ENCODE data around the gene ACTRT2.

The ACTRT2 gene

DNA sequence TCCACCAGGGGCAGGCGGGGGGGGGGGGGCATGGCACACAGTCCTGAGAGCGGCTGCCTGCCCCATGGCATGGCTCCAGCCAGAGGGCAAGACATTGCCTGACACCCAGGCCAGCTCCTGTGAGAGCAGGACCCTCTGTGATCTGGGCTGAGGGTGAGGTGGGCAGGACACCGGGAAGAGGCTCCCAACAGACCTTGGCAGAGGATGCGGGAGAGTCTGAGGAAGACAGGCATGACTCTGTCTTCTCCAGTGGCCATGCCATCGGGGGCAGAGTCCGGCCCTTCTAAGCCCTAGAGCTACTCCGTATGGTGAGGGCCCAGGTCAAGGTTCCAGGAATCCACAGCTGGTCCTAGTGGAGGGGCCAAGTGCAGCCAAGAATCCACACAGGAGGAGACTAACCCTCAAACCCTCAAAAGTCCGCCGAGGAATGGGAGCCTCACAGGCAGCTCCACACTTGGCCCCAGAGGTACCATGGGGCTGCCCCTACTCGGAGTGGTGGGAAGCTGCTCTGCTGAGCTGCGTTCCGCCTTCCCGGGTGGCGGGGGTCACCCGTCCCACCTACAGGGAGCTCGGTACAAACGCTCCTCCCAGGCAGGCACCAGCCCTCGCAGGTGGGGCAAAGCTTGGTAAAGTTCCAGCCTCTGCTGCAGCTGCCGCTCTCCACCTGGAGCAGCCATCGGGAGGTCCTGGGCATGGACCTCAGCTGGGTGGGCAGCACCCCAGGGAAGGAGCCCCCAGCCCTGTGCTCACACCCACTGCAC is 6.5 kb downstream of the ACTRT2 start:
- H3K4me3 ChIP-seq (ENCODE audit: low read length): no peak overlapping the region
- DNase-seq (ENCODE audit: low read depth, low spot score): no peak

DNA sequence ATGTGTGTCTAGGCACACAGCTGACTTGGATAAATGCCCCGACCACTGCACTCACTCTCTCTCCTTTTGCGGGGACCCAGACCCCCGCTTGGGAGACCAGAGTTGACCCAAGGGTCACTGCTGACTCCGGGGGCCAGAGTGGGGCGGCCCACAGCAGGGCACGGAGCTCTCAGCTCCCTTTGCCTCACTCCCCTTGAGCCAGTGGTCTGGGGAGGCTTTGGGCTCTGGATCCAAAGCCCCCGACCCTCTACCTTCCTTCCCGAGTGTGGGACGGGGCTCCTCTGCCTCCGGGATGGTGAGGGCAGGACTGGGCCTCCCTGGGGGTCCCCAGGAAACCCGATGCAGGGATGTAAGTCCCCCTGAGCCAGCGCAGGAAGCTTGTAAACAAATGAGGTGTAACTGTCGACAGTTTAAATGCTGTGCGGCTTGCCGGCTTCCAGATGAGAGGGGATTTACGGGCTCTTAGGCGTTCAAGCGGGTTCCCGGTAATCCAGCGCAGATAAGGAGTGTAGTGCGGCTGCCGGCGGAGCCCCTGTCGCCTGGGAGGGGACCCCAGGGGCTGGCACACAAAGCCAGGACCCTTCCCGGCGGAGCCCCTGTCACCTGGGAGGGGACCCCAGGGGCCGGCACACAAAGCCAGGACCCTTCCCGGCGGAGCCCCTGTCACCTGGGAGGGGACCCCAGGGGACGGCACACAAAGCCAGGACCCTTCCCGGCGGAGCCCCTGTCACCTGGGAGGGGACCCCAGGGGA is 7.4 kb downstream of the ACTRT2 start:
- DNase-seq (ENCODE audit: low read depth, low spot score): no peak
- no peak overlapping the region for H3K4me3 ChIP-seq (ENCODE audit: low read length)

DNA sequence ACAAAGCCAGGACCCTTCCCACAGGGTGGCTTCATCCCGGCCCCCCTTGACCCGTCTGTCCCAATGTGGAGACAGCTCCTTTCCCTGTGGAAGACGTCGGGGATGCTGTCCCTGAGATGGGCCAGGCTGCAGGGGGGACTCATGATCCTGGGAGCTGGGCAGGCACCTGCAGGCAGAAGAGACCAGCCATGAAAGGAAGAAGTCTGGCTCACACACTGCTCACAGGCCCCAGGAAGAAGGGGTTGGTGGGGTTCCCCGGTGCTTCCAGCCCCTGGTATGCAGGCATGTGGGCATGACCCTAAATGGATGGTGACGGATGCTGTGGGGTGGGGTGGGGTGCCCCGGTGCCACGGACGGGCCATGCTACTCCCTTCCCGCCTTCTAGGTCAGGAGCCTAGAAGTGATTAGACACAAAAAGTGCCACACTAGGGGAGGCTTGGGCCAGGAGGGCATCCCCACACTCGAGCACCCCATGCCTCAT is 8.3 kb downstream of the ACTRT2 start:
- DNase-seq (ENCODE audit: low read depth, low spot score): no peak
- H3K4me3 ChIP-seq (ENCODE audit: low read length): no peak overlapping the region

DNA sequence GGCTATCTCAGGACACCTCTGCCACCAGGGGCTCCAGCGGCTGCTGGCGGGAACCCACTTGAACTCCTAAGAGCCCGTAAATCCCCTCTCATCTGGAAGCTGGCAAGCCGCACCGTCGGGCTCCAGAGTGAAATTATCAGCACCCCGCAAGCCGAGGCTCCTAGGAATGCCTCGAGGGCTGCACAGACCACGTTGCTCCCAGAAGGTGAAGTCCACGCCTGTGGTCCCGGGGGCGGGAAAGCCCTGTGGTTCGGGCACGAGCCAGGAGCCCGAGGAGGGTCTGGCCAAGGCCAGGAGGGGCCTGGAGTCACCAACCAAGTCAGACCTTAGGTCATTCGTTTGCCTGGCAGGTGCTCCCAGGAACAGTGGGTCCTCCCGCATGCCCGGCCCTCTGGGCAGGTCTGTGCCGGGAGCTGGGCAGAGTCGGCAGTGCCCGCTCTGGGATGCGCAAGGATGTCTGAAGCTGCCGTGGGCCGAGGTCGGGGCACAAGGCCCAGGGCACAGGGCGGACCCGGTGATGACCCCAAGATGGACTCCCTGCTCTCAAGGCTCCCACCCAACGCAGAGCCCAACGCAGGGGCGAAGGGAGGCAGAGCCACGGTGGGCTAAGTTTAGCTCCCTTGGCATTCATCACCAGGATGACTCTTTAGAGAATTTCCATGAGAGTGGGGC is 8.9 kb downstream of the ACTRT2 start:
- DNase-seq (ENCODE audit: low read depth, low spot score): no peak
- no peak overlapping the region for H3K4me3 ChIP-seq (ENCODE audit: low read length)

DNA sequence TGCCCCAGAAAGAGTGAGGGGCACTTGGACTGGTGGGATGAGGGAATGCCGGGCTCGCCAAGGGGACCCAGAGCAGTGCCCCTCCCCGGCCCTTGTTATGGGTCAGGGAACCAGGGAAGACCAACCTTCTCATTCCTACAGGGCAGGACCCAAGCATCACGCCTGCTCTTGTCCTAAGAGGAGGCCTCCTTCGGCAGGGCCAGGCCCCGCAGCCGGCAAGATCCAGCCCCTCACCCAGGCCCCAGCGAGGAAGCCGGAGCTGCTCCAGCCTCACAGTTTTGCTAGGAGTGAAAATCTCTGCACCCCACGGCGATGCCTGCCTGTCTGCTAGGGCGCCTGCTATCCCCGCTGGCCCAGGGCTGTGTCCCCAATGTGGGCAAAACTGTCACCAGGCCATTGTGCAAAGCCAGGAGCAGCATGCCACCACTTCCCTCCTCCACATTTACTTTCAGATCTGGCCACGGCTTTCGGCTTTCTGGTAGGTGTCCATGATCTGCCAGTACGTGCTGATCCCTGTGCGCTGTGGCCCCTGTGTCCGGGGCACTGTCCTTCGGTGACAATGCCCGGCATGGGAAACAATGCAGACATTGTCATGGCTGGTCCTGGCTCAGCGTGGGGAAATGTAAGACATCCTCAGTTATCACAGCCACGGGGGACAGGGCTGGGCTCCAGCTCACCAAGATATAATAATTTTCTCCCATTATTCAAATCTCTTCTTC is 9.6 kb downstream of the ACTRT2 start:
- H3K4me3 ChIP-seq (ENCODE audit: low read length): no peak overlapping the region
- DNase-seq (ENCODE audit: low read depth, low spot score): no peak

DNA sequence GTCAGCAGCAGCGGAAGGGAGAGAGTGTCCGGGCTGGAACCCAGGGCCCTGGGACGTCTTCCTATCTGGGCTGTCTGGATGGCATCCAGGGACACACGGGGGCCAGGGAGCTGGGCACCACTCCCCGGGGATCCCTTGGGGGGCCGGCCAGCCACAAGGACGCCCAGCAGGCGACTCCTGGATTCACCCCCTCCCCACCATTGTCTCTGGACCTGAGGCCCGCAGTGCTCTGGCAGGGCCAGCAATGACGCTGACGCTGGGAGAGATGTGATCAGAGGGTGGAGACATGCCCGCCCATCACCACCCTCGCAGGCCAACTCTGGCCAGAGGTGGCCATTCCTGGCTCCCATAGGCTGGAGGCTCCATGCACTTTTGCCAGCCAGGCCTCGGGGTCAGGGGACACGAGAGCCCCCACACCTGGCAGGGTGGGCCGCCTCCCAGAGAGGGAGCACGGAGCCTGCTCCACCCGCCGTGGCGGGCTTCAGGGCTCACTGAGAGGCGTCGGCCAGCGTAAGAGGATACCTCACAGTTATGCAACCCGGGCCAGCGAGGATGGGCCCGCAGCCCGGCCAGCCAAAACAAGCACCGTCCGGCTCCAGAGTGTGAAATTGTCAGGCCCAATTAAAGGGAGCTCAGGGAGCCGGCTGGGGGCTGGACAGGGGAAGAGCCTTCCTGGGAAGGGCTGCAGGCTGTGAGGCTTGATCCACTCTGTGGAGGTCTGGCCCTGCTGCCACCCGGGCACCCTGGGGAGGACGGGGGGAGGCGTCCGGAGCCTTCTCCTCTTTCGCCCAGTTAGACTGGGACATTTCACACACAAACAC is 10.3 kb downstream of the ACTRT2 start:
- DNase-seq (ENCODE audit: low read depth, low spot score): no peak
- no peak overlapping the region for H3K4me3 ChIP-seq (ENCODE audit: low read length)

DNA sequence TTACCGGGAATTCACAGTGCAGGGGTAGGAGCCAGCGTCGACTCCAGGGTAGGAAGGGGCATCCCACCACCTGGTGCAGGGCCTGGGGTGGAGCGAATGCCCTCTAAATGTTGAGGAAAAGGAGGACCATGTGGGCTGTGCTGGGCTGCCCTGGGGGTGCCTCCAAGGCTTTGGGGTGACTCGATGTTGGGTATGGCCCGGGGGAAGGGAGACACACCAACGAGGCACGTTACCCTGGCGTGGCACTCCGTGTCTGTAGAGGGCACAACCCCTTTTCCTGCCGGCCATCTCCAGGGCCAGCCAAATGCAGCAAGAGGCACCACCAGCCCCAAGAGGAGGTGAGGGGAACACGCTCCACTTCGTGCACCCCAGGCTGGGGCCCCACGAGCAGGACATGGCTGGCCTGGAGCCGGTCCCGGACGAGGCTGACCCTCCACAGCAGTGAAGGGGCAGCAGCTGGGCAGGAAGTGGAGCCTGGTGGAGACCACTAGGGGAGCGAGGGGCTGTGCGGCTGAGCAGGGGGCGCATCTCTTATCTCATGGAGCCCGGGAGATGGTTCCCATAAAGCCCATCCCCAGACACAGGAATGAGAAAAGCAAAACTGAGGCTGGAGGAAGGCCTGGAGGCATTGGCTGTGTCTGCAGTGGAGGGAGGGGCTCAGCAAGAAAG is 11.2 kb downstream of the ACTRT2 start:
- DNase-seq (ENCODE audit: low read depth, low spot score): no peak
- H3K4me3 ChIP-seq (ENCODE audit: low read length): peak overlapping the region; percentile 1; the same call in 1 of the 2 replicates

DNA sequence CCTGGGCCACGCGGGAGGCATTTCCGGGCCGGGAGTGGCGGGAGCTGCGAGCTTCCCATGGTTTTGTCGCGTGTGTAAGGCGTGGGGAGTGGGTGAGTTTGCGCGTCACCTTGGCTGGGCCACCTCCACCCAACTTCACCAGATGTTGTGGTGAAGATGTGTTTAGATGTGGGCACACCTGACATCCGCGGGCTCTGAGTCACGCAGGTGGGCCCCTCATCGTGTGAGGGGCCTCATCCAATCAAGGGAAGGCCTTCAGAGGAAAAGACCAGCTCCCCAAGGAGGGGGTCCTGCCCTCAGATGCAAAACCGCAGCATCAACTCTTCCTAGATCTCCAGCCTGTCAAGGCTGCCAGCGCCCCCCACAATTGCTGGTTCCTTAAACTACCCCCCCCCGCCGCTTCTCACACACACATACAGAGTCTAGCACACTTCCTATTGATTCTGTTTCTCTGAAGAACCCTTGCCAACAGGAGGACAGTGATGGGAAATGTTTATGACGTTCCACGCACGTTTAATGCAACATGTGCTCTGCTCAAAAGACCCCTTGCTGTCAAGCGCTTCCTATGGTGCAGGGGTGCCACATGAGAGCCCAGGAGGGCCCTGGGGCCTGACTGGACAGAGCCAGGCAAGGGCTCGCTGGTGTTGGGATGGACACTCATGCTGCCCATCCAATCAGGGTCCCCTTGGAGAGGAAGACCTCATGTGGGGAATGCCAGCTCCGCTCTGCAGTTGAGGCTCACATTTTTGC is 11.9 kb downstream of the ACTRT2 start:
- peak; percentile 97 for DNase-seq (ENCODE audit: low read depth, low spot score)
- peak overlapping the region; percentile 34 for H3K4me3 ChIP-seq (ENCODE audit: low read length)

DNA sequence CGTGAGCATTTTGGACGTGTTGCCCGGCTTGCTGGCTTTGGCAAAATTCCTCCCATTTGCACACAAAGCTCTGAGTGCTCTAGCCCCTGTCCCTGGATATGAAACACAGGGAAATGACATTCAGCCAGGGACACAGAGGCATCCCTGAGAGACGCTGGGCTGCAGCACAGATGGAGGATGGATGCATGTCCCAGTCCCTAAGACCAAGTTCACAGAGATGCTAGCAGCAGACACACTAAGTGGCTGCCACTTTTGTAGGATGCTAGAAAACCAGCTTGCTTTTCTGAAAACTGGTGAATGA is 12.5 kb downstream of the ACTRT2 start:
- DNase-seq (ENCODE audit: low read depth, low spot score): no peak
- peak overlapping the region; percentile 34 for H3K4me3 ChIP-seq (ENCODE audit: low read length)

DNA sequence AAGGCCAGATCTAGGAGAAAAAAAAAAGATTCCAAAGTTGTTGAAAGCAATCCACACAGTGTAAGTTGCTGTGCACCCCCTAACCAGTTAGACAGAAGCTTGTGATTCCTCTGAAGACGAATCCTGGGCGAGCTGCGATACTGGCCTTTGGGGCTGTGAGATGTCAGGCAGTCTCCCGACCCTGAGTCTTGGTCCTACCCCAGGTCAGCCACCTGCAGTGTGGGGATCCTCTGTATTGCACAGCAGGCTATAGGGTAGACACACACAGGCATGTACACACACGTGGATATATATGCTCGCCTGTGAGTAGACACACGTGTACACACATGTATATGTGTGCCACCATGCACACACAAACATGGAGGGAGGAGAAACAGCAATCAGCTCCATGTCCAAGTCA is 12.9 kb downstream of the ACTRT2 start:
- no peak for DNase-seq (ENCODE audit: low read depth, low spot score)
- no peak overlapping the region for H3K4me3 ChIP-seq (ENCODE audit: low read length)

DNA sequence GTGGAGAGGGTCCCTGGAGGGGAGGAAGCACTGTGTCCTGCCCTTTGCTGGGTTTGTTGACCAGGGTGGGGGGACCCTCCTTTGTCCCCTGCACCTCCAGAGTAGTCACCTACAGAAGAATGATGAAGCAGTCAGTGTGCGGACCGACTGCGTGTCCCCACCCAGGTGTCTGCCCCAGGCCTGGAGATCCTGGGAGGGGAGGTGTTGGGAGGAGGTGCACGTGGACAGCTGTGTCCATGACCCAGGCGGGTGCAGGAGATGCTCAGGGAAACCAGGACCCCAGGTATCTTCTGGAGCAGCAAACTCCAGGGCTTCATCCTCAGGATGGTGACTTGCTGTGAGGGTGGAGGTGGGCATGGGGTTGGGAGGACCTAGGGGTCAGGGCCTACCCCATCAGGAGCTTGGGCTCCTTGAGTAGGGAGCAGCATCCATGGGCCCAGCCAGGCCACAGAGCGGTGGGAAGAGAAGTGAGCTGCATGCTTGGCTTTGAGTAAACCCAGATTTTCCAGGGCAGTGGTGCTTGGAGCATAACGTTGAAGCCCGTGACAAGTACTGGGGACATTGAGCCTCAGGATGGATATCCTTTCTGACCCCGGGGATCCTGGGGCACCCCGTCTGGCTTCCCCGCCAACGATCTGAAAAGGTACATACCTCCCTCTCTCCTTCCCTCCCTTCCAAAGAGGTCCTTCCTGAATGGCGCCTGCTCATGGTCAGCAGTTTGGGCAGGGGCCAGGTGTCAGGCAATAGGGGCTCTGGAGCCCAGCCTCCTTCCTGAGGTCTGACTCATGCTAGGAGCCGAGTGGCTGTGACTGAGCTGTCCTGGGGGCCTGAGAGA is 13.7 kb downstream of the ACTRT2 start:
- H3K4me3 ChIP-seq (ENCODE audit: low read length): no peak overlapping the region
- DNase-seq (ENCODE audit: low read depth, low spot score): no peak

DNA sequence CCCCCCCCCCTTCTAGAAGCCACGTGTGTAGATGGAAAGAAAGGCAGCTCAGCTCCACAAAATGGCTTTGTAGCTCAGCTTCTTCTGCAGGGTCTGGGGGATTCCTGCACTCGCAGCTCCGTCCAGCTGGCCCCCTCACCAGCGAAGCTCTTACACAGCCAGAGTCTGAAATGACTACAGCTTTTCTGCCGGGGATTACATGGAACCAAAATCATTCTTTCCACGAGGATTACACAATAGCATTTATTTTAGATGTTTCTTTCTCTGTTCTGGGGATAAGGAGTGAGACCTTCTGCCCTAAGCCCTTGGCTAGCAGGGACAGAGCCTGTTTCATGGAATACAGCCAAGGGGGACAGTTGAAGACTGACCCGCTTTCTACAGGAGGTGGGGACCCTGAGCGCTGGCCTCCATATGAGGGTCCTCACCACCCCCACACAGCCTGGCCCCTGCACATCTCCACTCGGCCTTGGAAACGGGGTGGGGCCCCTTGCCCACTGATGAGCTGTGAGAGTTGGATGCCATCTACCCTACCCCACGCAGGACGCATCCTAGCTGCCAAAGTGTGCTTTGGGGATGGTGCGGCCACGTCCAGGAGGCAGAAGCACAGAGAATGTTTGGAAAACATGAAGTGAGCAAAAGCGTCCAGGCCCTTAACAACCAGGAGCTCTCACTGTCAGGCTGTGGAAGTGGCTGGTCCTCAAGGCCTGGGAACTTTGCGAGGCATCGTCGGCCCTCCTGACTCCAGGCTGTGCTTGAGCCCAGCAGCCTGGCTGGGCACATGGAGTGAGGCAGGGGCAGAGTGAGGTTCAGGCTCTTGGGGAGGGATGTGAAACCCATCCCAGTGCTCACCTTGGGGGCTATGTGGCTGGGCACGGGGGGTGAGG is 14.5 kb downstream of the ACTRT2 start:
- no peak for DNase-seq (ENCODE audit: low read depth, low spot score)

DNA sequence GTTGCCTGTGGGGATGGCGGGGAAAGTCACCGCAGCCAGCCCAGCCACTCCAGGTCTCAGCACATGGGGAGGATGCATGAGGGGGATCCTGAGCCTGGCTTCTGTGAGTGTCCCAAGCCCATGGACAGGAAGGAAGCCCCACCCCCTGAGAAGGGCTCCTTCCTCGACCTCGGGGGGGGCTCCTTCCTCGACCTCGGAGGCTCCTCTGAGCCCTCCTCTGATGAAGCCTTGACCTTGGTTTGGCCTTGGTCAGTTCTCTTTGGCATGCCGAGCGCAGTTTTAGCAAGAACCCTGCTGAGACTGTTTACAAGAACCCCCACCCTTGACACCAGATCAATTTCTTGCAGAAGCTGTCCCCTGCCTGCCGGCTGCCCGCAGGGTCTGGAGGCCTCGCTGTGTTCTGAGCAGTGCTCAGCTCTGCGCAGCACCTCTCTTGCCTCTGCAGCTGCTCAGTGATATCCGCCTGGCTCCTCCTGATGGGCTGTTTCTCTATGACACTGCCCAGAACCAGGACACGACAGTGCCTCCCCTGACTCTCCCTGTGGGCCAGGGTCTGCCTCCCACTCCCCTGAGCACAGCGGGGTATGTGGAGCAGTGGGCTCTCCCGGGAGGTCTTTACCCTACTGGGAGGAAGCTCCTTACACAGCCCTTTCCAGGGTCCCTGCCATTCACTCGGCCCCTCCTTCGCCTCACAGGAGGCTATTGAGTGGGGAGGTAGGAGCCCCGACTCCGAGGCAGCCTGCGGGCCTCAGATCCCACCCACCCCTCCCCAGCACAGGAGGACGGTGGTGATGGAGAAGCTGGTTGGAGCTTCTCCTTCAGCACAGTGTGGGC is 15.4 kb downstream of the ACTRT2 start:
- no peak for DNase-seq (ENCODE audit: low read depth, low spot score)
- no peak overlapping the region for H3K4me3 ChIP-seq (ENCODE audit: low read length)

More for the DNA sequence above, 14.5 kb downstream of the ACTRT2 start:
- H3K4me3 ChIP-seq (ENCODE audit: low read length): no peak overlapping the region

DNA sequence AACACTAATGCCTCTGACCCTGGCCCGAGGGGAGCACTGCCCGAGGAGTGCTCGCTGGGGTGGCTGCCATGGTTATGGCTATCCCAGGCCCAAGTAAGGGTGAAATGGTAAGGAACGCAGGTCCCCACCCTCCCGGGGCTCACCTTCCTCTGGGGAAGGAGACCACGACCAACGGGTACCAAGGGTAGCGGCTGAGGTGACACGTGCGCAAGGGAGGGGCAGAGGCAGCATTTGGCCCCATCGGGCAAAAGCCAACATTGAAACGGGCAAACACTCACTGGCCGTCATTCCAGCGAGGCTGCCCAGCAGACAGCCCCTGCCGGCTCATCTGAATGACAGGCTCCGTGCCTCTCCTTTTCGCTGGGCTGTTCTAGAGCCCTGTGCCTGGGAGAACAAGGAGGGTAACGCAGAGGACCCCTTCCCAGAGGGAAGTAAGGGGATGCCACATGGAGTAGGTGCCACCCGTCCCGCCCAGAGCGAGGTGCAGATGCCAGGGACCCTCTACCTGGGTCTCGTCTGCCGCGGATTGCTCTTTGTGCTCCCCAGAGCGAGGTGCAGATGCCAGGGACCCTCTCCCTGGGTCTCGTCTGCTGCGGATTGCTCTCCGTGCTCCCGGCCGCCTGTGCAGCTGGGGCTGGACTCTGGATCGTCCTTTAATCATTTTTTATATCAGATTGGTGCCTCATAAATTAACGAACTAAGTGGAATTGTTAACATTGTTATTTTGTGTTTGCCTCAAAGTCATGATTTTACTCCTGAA is 16.2 kb downstream of the ACTRT2 start:
- no peak overlapping the region for H3K4me3 ChIP-seq (ENCODE audit: low read length)

More for the DNA sequence above, 16.2 kb downstream of the ACTRT2 start:
- no peak for DNase-seq (ENCODE audit: low read depth, low spot score)
